Lower leg skin (tissue), 4 donors: ENCODE results near the gene APOL6. TPM values are rescaled to one million over a fixed set of nuclear protein-coding genes. Genes with fewer than 3 reads are reported as not detected.
"Not testable (repeated sequence)": the region's sequence is repeated elsewhere in the genome, so short reads cannot be mapped to it uniquely, and the experiment has no call there.

Experiments used
- DNase-seq, 2 donors: peaks; one replicate each; pipeline ENCODE4 v3.0.0-alpha.2; 2019; ENCODE audit warnings: low spot score in 2 of 2
- H3K4me3 ChIP-seq: fragments of 200-600 bp; sonication (generic); 2 replicates; pipeline ENCODE4 v1.5.1; 2017; ENCODE audit warnings: mild to moderate bottlenecking, low read depth; ENCODE audit not compliant: poor library complexity, severe bottlenecking
- POLR2A ChIP-seq, 2 donors: fragments of 450-650 bp; IDR thresholded peaks; one replicate each; pipeline ENCODE4 v1.6.1; 2016 to 2017; ENCODE audit warnings: antibody characterized with exemption in 2 of 2, mild to moderate bottlenecking in 1 of 2, moderate library complexity in 1 of 2
- WGBS, 2 donors: methylation state at CpG; one replicate each; pipeline ENCODE4 v1.1.5; 2018; 5-methylcytosine and 5-hydroxymethylcytosine counted together
- intact Hi-C: fragments of 100-400 bp; cut with DNase I; formaldehyde crosslinking; loops from one replicate; pipeline ENCODE4 v1.15.0; 2023; ENCODE audit warnings: low total_unique reads
- total RNA-seq, 4 donors: library from RNA; depleted of rRNA; stranded (reverse); fragments of >200 nt; gene quantifications; one replicate each; pipeline ENCODE4 v1.1.0, GENCODE V29; 2016
- TF ChIP-seq, protein P1 (sequence below), 3 donors: fragments of 450-650 bp; IDR thresholded peaks; one replicate each; pipeline ENCODE4 v1.5.1; 2016; ENCODE audit warnings: antibody characterized with exemption in 3 of 3, mild to moderate bottlenecking in 3 of 3, moderate library complexity in 2 of 3

Gene APOL6
- total RNA-seq, 4 donors from 2014 or later = 3.0 to 3.9 (median 3.8) TPM

DNA sequence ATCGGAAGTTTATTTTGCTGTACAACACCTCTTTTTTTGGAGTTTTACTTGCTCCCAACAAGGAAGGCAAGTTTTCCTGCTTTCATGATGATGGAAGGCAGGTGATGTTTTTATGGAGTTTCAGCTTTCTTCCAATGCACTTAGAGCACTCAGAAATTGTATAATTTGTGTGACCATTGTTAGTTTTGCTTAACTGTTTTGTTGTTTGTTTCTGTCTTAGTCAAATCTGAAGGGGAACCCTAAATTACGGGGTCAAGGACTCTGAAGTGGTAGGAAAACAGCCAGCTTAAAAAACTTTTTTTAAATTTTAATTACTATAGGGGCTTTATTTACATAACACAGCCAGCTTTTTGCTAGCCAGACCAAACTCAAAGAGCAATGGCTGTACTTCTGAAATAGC is 14.7 kb downstream of the APOL6 start:
- TF ChIP-seq, protein P1, sequence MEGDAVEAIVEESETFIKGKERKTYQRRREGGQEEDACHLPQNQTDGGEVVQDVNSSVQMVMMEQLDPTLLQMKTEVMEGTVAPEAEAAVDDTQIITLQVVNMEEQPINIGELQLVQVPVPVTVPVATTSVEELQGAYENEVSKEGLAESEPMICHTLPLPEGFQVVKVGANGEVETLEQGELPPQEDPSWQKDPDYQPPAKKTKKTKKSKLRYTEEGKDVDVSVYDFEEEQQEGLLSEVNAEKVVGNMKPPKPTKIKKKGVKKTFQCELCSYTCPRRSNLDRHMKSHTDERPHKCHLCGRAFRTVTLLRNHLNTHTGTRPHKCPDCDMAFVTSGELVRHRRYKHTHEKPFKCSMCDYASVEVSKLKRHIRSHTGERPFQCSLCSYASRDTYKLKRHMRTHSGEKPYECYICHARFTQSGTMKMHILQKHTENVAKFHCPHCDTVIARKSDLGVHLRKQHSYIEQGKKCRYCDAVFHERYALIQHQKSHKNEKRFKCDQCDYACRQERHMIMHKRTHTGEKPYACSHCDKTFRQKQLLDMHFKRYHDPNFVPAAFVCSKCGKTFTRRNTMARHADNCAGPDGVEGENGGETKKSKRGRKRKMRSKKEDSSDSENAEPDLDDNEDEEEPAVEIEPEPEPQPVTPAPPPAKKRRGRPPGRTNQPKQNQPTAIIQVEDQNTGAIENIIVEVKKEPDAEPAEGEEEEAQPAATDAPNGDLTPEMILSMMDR (IDR thresholded peaks at IDR 0.05) = no peak
- WGBS, 2 donors = 80 to 85% methylated on average over 2 of the region's 2 CpGs
- no peak overlapping the region for H3K4me3 ChIP-seq
- intact Hi-C loops = no loop called here
- no peak for DNase-seq

- no peak overlapping the region for H3K4me3 ChIP-seq
- no peak for DNase-seq
- intact Hi-C loops = no loop called here
- TF ChIP-seq, protein P1 (IDR thresholded peaks at IDR 0.05) = no peak
- TF ChIP-seq POLR2A (IDR thresholded peaks at IDR 0.05) = no peak
- 55 to 59% methylated on average over 3 of the region's 3 CpGs for WGBS, 2 donors
These were observed 15.1 kb downstream of the APOL6 start for GRCh38 chr22:35663371-35663770.

DNA sequence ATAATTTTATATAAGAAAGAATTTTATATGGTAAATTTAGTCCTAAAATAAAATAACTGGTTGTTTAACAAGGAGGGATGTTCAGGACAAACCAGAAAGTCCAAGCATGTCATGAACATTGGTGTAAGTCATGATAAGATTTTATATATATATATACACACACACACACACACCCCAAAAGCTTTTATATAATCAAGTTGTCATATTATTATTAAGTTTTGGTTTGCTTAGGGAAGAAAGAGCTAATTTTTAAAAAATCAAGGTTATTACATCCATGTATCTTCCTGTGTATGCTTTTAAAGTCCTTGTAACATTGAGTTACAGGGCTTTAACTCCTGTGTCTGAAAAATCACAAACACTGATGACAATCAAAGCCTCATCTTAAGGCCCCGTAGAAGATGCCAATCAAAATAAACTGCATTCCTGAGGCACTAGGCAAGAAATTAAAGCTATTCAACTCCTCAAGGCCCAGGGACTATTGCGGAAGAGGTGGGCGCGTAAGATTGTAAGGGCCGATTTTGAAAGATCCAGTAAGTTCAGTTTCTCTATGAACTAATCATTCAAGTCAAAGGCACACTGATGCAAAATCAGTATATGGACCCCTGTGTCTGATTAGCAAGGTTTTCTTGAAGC is 16.8 kb downstream of the APOL6 start:
- 92 to 94% methylated on average over 5 of the region's 5 CpGs for WGBS, 2 donors
- no peak for DNase-seq
- H3K4me3 ChIP-seq = no peak overlapping the region
- no peak for TF ChIP-seq POLR2A (IDR thresholded peaks at IDR 0.05)
- TF ChIP-seq, protein P1 (IDR thresholded peaks at IDR 0.05) = no peak
- intact Hi-C loops = no loop called here

DNA sequence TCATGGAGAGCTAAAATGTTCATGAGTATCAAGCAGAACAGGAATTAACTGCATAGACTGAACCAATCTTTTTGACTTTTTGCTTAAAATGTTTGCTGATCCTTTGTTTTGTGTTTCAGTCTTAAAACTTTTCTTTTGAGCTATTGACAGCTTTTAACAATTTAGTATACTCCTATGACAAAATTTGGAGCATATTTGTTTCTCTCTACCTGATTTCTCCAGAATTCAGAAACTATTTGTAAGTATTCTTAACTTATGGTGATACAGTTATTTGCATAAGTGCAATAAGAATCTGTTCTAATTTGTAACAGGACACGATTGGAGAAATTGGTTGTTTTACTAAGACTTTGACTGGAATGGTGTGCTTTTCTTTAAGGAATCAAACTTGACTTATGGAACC is 18.5 kb downstream of the APOL6 start:
- H3K4me3 ChIP-seq, DNase-seq, intact Hi-C loops: not testable (repeated sequence)
- WGBS, 2 donors = 89 to 96% methylated on average over 1 of the region's 1 CpG

DNA sequence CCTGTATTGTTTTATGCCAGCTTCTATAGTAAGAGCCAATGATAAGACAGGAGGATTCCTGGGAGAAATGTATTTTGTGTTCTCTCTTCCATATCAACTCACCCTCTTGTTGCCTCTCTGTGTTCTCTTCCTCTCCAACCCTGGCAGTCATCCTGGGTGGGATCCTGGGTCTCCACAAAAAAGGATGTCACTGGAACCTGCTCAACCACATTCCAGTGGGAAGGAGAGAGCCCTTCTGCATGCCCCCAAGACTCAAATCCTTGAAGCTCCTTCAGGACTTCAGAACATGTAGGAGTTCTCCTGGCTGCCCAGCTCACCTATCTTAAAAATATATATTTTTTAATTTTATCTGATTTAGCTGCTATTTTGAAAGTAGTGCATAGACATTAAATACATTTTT is 26.1 kb downstream of the APOL6 start:
- intact Hi-C loops = no loop called here
- H3K4me3 ChIP-seq = no peak overlapping the region
- TF ChIP-seq, protein P1 (IDR thresholded peaks at IDR 0.05) = no peak
- TF ChIP-seq POLR2A (IDR thresholded peaks at IDR 0.05) = no peak
- DNase-seq = no peak

DNA sequence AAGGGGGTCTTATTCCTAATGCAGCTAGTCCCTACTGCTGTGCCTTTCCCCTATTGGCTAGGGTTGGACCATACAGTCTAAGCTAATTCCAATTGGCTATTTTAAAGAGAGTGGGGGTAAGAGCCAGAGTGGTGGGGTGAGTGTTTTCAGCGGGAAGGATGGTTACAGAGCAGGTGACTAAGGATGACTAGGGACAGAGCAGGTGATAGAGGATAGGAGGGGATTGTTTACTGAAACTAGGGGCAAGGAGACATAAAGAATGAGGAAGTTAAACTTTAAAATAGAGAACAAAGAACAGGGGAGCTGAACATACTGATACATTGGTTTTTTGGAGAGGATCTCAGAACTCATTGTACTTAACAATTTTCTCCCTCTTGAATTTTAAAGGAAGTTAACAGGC is 27.8 kb downstream of the APOL6 start:
- DNase-seq, H3K4me3 ChIP-seq, intact Hi-C loops: not testable (repeated sequence)
- 40 to 97% methylated on average over 1 of the region's 1 CpG for WGBS, 2 donors

GRCh38 chr22:35677460-35678187 is 29.4 kb downstream of the APOL6 start:
- intact Hi-C loops = no loop called here
- TF ChIP-seq, protein P1 (IDR thresholded peaks at IDR 0.05) = no peak
- no peak for TF ChIP-seq POLR2A (IDR thresholded peaks at IDR 0.05)
- DNase-seq = no peak
- 74 to 79% methylated on average over 7 of the region's 7 CpGs for WGBS, 2 donors
- H3K4me3 ChIP-seq = no peak overlapping the region
